A673 (cell line): ENCODE results near the gene MT1B. TPM values are rescaled to one million over a fixed set of nuclear protein-coding genes. Genes with fewer than 3 reads are reported as not detected.
A peak's percentile ranks its signal among the peaks of the same experiment; 100 is the strongest.

Source experiments
- BruUV-seq: library from RNA; stranded (reverse); fragments of 400-500 nt; replicated peaks from 2 replicates; lab custom pipeline; 2021; lab: Mats Ljungman, UMichigan
- CTCF ChIA-PET: fragments of 300-600 bp; sonication (Branson Sonifier 250); formaldehyde crosslinking; loops from one replicate; lab custom pipeline; 2022; ENCODE audit warnings: antibody characterized with exemption; lab: Charles Lee
- POLR2A ChIA-PET: fragments of 300-600 bp; sonication (Branson Sonifier 250); formaldehyde crosslinking; loops from one replicate; lab custom pipeline; 2022; ENCODE audit warnings: antibody characterized with exemption; ENCODE audit not compliant: low non-redundant PET; lab: Charles Lee
- DNase-seq: peaks from one replicate; pipeline ENCODE4 v3.0.0-alpha.2; 2015; ENCODE audit warnings: low spot score
- H3K27ac ChIP-seq: fragments of 200-600 bp; sonication (generic); 2 replicates; pipeline ENCODE4 v1.5.1; 2016; ENCODE audit warnings: mixed run types, low read depth, mild to moderate bottlenecking, mixed read lengths, antibody characterized with exemption, low read length; ENCODE audit not compliant: poor library complexity, severe bottlenecking
- H3K27me3 ChIP-seq: fragments of 200-600 bp; sonication (generic); replicated peaks from 2 replicates; pipeline ENCODE4 v1.6.1; 2017; ENCODE audit warnings: mixed run types, low read depth, mild to moderate bottlenecking, mixed read lengths, antibody characterized with exemption, low read length; ENCODE audit not compliant: insufficient read depth, poor library complexity
- H3K36me3 ChIP-seq: fragments of 200-600 bp; sonication (generic); 2 replicates; pipeline ENCODE4 v1.6.1; 2016; ENCODE audit warnings: mixed run types, mild to moderate bottlenecking, mixed read lengths, antibody characterized with exemption, low read length; ENCODE audit not compliant: insufficient read depth, poor library complexity, severe bottlenecking
- H3K4me1 ChIP-seq: fragments of 200-600 bp; sonication (generic); 2 replicates; pipeline ENCODE4 v1.6.1; 2017; ENCODE audit warnings: mixed run types, mild to moderate bottlenecking, mixed read lengths, antibody characterized with exemption, low read length; ENCODE audit not compliant: insufficient read depth, poor library complexity, severe bottlenecking
- H3K4me3 ChIP-seq: fragments of 200-600 bp; sonication (generic); 2 replicates; pipeline ENCODE4 v1.5.1; 2016; ENCODE audit warnings: low read depth, mixed run types, mild to moderate bottlenecking, mixed read lengths, low read length; ENCODE audit not compliant: poor library complexity, severe bottlenecking
- H3K9me3 ChIP-seq: fragments of 200-600 bp; sonication (generic); 2 replicates; pipeline ENCODE4 v1.6.1; 2016; ENCODE audit warnings: mixed run types, low read depth, mild to moderate bottlenecking, mixed read lengths, antibody characterized with exemption, low read length; ENCODE audit not compliant: poor library complexity, severe bottlenecking
- EZH2 ChIP-seq: fragments of 200-600 bp; sonication (generic); IDR thresholded peaks from 2 replicates; pipeline ENCODE4 v1.6.1; 2017; ENCODE audit warnings: borderline replicate concordance, low read depth, mild to moderate bottlenecking, mixed read lengths, antibody characterized with exemption, low read length; ENCODE audit not compliant: poor library complexity, severe bottlenecking
- intact Hi-C: fragments of 100-400 bp; cut with micrococcal nuclease; formaldehyde crosslinking; loops from one replicate; pipeline ENCODE4 v1.10.0; 2022; ENCODE audit not compliant: unreplicated experiment
- total RNA-seq: library from RNA; stranded (reverse); gene quantifications from 2 replicates; pipeline ENCODE4 v1.2.3, GENCODE V29; 2021
- TF ChIP-seq, protein P1 (sequence below): fragments of 300-800, 200-600 bp; sonication (generic); conservative IDR thresholded peaks from 2 replicates; pipeline ENCODE4 v1.5.1; 2017; ENCODE audit warnings: low read depth, mild to moderate bottlenecking, antibody characterized with exemption, low read length, moderate library complexity, mixed read lengths

Gene MT1B
- total RNA-seq, 1 experiment from 2014 or later = not detected

DNA sequence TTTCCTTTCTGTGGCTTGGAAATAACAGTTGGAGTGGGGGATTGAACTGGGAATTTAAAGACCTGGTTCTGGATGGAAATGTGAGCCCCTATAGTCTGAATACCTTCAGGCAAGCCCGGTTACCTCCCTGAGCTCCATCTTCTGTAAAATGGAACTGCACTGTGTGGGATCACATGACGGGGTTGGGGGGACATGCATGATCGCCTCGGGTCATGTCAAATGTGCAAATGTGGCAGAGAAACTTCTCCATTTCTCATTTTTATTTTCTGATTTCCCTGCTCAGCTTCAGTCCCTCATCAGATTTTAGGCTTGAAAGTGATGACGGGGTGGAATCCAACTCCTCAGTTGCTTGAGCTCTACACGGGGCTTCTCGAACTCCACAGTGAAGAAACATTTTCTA, 1.5 kb downstream of the MT1B start:
- no peak for TF ChIP-seq EZH2
- TF ChIP-seq, protein P1, sequence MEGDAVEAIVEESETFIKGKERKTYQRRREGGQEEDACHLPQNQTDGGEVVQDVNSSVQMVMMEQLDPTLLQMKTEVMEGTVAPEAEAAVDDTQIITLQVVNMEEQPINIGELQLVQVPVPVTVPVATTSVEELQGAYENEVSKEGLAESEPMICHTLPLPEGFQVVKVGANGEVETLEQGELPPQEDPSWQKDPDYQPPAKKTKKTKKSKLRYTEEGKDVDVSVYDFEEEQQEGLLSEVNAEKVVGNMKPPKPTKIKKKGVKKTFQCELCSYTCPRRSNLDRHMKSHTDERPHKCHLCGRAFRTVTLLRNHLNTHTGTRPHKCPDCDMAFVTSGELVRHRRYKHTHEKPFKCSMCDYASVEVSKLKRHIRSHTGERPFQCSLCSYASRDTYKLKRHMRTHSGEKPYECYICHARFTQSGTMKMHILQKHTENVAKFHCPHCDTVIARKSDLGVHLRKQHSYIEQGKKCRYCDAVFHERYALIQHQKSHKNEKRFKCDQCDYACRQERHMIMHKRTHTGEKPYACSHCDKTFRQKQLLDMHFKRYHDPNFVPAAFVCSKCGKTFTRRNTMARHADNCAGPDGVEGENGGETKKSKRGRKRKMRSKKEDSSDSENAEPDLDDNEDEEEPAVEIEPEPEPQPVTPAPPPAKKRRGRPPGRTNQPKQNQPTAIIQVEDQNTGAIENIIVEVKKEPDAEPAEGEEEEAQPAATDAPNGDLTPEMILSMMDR = no peak

DNA sequence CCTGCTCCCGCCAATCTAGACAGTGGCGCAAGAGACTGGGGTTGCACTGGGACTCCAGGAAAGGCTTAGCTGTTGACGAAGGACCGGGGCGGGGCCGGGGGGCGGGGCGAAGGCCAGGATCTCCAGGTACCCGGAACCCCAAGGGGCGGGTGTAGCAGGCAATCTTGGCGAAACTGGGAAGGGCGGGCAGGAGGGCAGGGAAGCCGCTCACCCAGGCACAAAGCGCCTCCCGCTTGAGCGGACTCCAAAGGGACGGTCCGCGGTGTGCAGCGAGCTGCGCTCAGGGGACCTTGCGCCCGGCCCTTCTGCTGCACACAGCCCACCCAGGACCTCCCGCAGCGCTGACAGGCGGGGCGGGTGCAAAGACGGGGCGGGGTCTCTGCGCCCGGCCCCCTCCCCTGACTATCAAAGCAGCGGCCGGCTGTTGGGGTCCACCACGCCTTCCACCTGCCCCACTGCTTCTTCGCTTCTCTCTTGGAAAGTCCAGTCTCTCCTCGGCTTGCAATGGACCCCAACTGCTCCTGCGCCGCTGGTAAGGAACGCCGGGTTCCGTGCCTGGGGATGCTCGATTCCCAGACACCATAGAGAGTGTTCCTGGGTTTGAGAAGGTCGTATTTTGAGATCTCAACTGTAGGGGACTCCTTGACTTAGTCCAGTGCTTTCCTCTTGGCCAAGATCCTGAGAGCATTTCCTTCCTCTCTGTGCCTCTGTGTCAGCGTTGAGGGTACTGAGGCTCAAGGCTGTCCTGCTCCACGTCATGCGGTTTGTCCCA, 6.1 kb downstream of the MT1B start, which contains the start of gene MT1F:
Gene MT1F, plus strand, starts transcription at position 405 of the 772 bp plus-strand sequence. Its CDS starts 100 bp downstream, at position 505.
- Histone ChIP-seq H3K4me1 (no peaks in the 10 kb centered on the region), H3K4me3 (peak within 1 kb of the TSS; percentile 66), H3K36me3 (no peaks in the 10 kb centered on the region), H3K27ac (peak within 1 kb of the TSS; percentile 53), H3K27me3 (peaks cover 6% of the 10 kb centered on the region), H3K9me3 (no peaks in the 10 kb centered on the region)
- TF ChIP-seq, protein P1 = no peak
- TF ChIP-seq EZH2 = no peak
- BruUV-seq = no TSS peak
- ChIA-PET CTCF (interaction anchor here (0.6 to 0.8 kb wide), 3 partner anchors 44 to 456 kb away, joined by 3 to 5 read pairs (median 4); no protein-coding TSS in a partner anchor), POLR2A (no interaction called here)
- intact Hi-C loops = no loop called here
- DNase-seq = peak; percentile 78

More for the DNA sequence above, 1.5 kb downstream of the MT1B start:
- Histone ChIP-seq H3K4me3 (no peak overlapping the region), H3K27me3 (peaks cover 2% of the 10 kb centered on the region), H3K4me1 (no peaks in the 10 kb centered on the region), H3K36me3 (no peaks in the 10 kb centered on the region), H3K27ac (no peak overlapping the region), H3K9me3 (no peaks in the 10 kb centered on the region)
- POLR2A ChIA-PET = no interaction called here
- CTCF ChIA-PET = interaction anchor here (0.7 kb wide), 1 partner anchor 36 kb away, joined by 8 read pairs; no protein-coding TSS in a partner anchor
- intact Hi-C loops = no loop called here
- DNase-seq = no peak
- no TSS peak for BruUV-seq

DNA sequence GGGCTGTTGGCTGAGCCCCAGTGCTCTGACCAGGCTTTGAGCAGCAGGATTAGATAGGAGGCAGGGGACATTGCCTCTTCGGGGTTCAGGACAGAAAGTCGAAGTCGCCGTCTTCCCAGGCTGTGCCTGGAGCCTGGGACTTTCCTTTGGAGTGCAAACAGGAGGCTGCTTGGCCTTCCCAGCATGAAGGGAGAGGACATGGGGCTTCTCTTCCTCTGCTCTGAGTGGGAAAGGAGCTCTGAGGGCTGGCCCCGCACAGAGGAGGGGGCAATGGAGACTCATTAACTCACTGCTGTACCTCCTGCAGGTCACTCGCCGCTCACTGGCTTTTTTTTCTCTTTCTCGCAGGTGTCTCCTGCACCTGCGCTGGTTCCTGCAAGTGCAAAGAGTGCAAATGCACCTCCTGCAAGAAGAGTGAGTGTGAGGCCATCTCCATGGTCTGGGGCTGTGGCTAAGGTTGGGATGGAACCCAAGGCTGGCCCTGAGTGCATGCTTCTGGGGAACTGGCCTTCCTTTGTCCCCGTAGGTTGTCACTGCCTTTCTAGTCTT, 6.7 kb downstream of the MT1B start:
- POLR2A ChIA-PET = no interaction called here
- CTCF ChIA-PET = no interaction called here
- BruUV-seq = TSS peak; percentile 84
- no peaks in the 10 kb centered on the region for H3K36me3 ChIP-seq
- TF ChIP-seq, protein P1 = no peak
- no peak for TF ChIP-seq EZH2
- no peaks in the 10 kb centered on the region for H3K4me1 ChIP-seq
- H3K4me3 ChIP-seq = peak overlapping the region; percentile 66
- intact Hi-C loops = no loop called here
- no peak for DNase-seq
- H3K9me3 ChIP-seq = no peaks in the 10 kb centered on the region
- H3K27me3 ChIP-seq = peaks cover 12% of the 10 kb centered on the region
- no peak overlapping the region for H3K27ac ChIP-seq
